Measurements from ENCODE around the gene CAST. TPM values are rescaled to one million over a fixed set of nuclear protein-coding genes. Genes with fewer than 3 reads are reported as not detected.
A peak's percentile ranks its signal among the peaks of the same experiment; 100 is the strongest.

CAST gene
- total and polyA plus RNA-seq, 10 donors, result 30.0 to 233 (median 185) TPM

GRCh38 chr5:96712100-96712746, 50.0 kb downstream of the CAST start:
- Histone ChIP-seq H3K36me3 (peaks cover 0 to 6% (median 0%) of the 10 kb centered on the region in 6 donors), H3K27me3 (replicated peaks in 1 of 7) (no peaks in the 10 kb centered on the region), H3K4me3 (no peak overlapping the region), H3K27ac (no peak overlapping the region), H3K4me1 (peaks cover 0 to 72% (median 28%) of the 10 kb centered on the region in 6 donors), H3K9me3 (no peaks in the 10 kb centered on the region)
- DNase-seq, result no peak
- intact Hi-C loops (cut with DNase I; ENCODE audit: low total_unique reads), result no loop called here
- TF ChIP-seq POLR2A (IDR thresholded peaks at IDR 0.05) (no peak), POLR2AphosphoS5 (IDR thresholded peaks at IDR 0.05) (no peak), CTCF (IDR thresholded peaks at IDR 0.05 in 8 of 11, conservative IDR thresholded peaks at IDR 0.05 in 3 of 11) (no peak)
- 95 to 100% (median 96%) methylated on average over 2 of the region's 2 CpGs for WGBS, 5 donors

GRCh38 chr5:96714450-96714849, 52.3 kb downstream of the CAST start:
- intact Hi-C loops (cut with DNase I; ENCODE audit: low total_unique reads), result no loop called here
- H3K27ac ChIP-seq, result peak overlapping the region in 4 of 8 donors; percentile 0 to 41 (median 20)

GRCh38 chr5:96714951-96715451, 52.8 kb downstream of the CAST start:
- peaks cover 0 to 81% (median 30%) of the 10 kb centered on the region in 6 donors for H3K4me1 ChIP-seq
- H3K4me3 ChIP-seq, result no peak overlapping the region
- 27 to 40% (median 31%) methylated on average over 2 of the region's 2 CpGs for WGBS, 5 donors
- intact Hi-C loops (cut with DNase I; ENCODE audit: low total_unique reads), result no loop called here
- peaks cover 0 to 9% (median 0%) of the 10 kb centered on the region in 6 donors for H3K36me3 ChIP-seq
- H3K9me3 ChIP-seq, result no peaks in the 10 kb centered on the region
- no peak for DNase-seq
- H3K27ac ChIP-seq, result peak overlapping the region in 4 of 8 donors; percentile 12 to 41 (median 32)
- TF ChIP-seq POLR2AphosphoS5 (IDR thresholded peaks at IDR 0.05) (peak in 1 of 3 donors; percentile 55), POLR2A (IDR thresholded peaks at IDR 0.05) (no peak), CTCF (IDR thresholded peaks at IDR 0.05 in 8 of 11, conservative IDR thresholded peaks at IDR 0.05 in 3 of 11) (no peak)
- no peaks in the 10 kb centered on the region for H3K27me3 ChIP-seq (replicated peaks in 1 of 7)

More at GRCh38 chr5:96714450-96714849, 52.3 kb downstream of the CAST start:
- Histone ChIP-seq H3K36me3 (peaks cover 0 to 6% (median 0%) of the 10 kb centered on the region in 6 donors), H3K4me1 (peaks cover 0 to 76% (median 30%) of the 10 kb centered on the region in 6 donors), H3K4me3 (no peak overlapping the region), H3K9me3 (no peaks in the 10 kb centered on the region), H3K27me3 (replicated peaks in 1 of 7) (no peaks in the 10 kb centered on the region)
- DNase-seq, result no peak
- no peak for TF ChIP-seq CTCF (IDR thresholded peaks at IDR 0.05 in 8 of 11, conservative IDR thresholded peaks at IDR 0.05 in 3 of 11)
- TF ChIP-seq POLR2AphosphoS5 (IDR thresholded peaks at IDR 0.05), result no peak
- TF ChIP-seq POLR2A (IDR thresholded peaks at IDR 0.05), result no peak

GRCh38 chr5:96716007-96716406, 53.8 kb downstream of the CAST start:
- peaks cover 0 to 9% (median 0%) of the 10 kb centered on the region in 6 donors for H3K36me3 ChIP-seq
- intact Hi-C loops (cut with DNase I; ENCODE audit: low total_unique reads), result no loop called here
- no peak overlapping the region for H3K4me3 ChIP-seq
- no peaks in the 10 kb centered on the region for H3K27me3 ChIP-seq (replicated peaks in 1 of 7)
- no peaks in the 10 kb centered on the region for H3K9me3 ChIP-seq
- no peak for DNase-seq
- H3K4me1 ChIP-seq, result peaks cover 0 to 90% (median 32%) of the 10 kb centered on the region in 6 donors
- peak overlapping the region in 3 of 8 donors; percentile 26 to 41 (median 37) for H3K27ac ChIP-seq
- no peak for TF ChIP-seq POLR2AphosphoS5 (IDR thresholded peaks at IDR 0.05)
- TF ChIP-seq POLR2A (IDR thresholded peaks at IDR 0.05), result no peak
- TF ChIP-seq CTCF (IDR thresholded peaks at IDR 0.05 in 8 of 11, conservative IDR thresholded peaks at IDR 0.05 in 3 of 11), result no peak
- WGBS, 5 donors, result 72 to 92% (median 89%) methylated on average over 5 of the region's 5 CpGs

Data from spleen (tissue), 11 donors.